H1 (cell line): ENCODE measurements around the gene SERTAD2. TPM values are rescaled to one million over a fixed set of nuclear protein-coding genes. Genes with fewer than 3 reads are reported as not detected.

ENCODE experiments used
- ASH2L ChIP-seq: fragments of 200-600, 300-600 bp; sonication (generic); IDR thresholded peaks from one replicate; pipeline ENCODE4 v1.7.1; 2017; ENCODE audit warnings: low read length
- CHD1 ChIP-seq: IDR thresholded peaks from 2 replicates; pipeline ENCODE4 v1.6.1; 2012; ENCODE audit warnings: low read depth, low read length, improper control_type of control experiment
- CTCF ChIP-seq, 3 experiments: IDR thresholded peaks; 1 replicate in 2 of 3; 2 replicates in 1 of 3; pipeline versions ENCODE4 v1.5.1 to v1.6.1; 2011; ENCODE audit warnings: low read length in 3 of 3, mild to moderate bottlenecking in 3 of 3, inconsistent platforms in 2 of 3, low read depth in 1 of 3, moderate library complexity in 1 of 3; ENCODE audit not compliant: insufficient read depth in 1 of 3; ENCODE audit errors: control extremely low read depth in 1 of 3
- NANOG ChIP-seq: IDR thresholded peaks from 2 replicates; pipeline ENCODE4 v1.6.1; 2011; ENCODE audit warnings: low read length, low read depth, mild to moderate bottlenecking, inconsistent platforms; ENCODE audit not compliant: insufficient read depth, poor library complexity, severe bottlenecking
- RFX5 ChIP-seq: IDR thresholded peaks from 2 replicates; pipeline ENCODE4 v1.6.1; 2011; ENCODE audit warnings: low read depth, low read length, improper control_type of control experiment, borderline replicate concordance
- RNF2 ChIP-seq: fragments of 200-900, 300-1000 bp; sonication (generic); IDR thresholded peaks from 2 replicates; pipeline ENCODE4 v1.7.1; 2016; ENCODE audit warnings: borderline replicate concordance, low read depth, mild to moderate bottlenecking, antibody characterized with exemption, low read length; ENCODE audit not compliant: poor library complexity, severe bottlenecking; ENCODE audit errors: missing control alignments
- SP2 ChIP-seq: IDR thresholded peaks from 2 replicates; pipeline ENCODE4 v1.6.1; 2012; ENCODE audit warnings: mild to moderate bottlenecking, low read length, inconsistent platforms
- polyA plus RNA-seq, 7 experiments: library from polyadenylated mRNA; depleted of rRNA in 3 of 7; stranded (reverse) in 5 of 7; unstranded in 2 of 7; fragments of >200 nt in 5 of 7; fragments of 200-250 nt in 2 of 7; gene quantifications; 1 replicate in 5 of 7; 2 replicates in 1 of 7; 4 replicates in 1 of 7; pipeline versions ENCODE4 v1.2.1 to v1.2.3, GENCODE V29; 2011 to 2013; ENCODE audit warnings: missing spikeins in 2 of 7, mixed read lengths in 2 of 7
- total RNA-seq: library from RNA; stranded (reverse); fragmentation: NEBNext Ultra II Directional; extraction: Animal tissue kit (Norgen Biotek cat#: 25700); gene quantifications from 2 replicates; pipeline ENCODE4 v1.2.1, GENCODE V29; 2021

The SERTAD2 gene
- total and polyA plus RNA-seq, 2 of the 8 experiments (the other 6 are each of a cell fraction or from before 2014, with no cell fraction given): 2.9 to 4.5 TPM

- TF ChIP-seq CTCF (IDR thresholded peaks at IDR 0.05; ENCODE audit: control extremely low read depth in 1 of 3, insufficient read depth in 1 of 3, low read depth in 1 of 3, low read length in 3 of 3) (no peak), CHD1 (no peak), NANOG (no peak), SP2 (no peak), RNF2 (no peak), RFX5 (no peak), ASH2L (no peak)
These were observed 24.4 kb downstream of the SERTAD2 start (continued) for GRCh38 chr2:64629329-64629781.
